HepG2 (cell line): ENCODE results near the gene RNASE13. TPM values are rescaled to one million over a fixed set of nuclear protein-coding genes. Genes with fewer than 3 reads are reported as not detected.

ENCODE experiments used
- HMGA1 ChIP-seq: sonication (generic); formaldehyde crosslinking; conservative IDR thresholded peaks from 2 replicates; pipeline ENCODE4 v1.4.0; 2020; ENCODE audit warnings: missing genetic modification reagents
- HNRNPK ChIP-seq: fragments of 200-400 bp; formaldehyde crosslinking; IDR thresholded peaks from 2 replicates; pipeline ENCODE4 v1.6.1; 2018; ENCODE audit warnings: low read length, low read depth, moderate library complexity, mild to moderate bottlenecking; ENCODE audit not compliant: poor library complexity, severe bottlenecking
- KDM2A ChIP-seq: sonication (generic); formaldehyde crosslinking; IDR thresholded peaks from 2 replicates; pipeline ENCODE4 v1.4.0; 2020; ENCODE audit warnings: low read depth, missing genetic modification reagents, borderline replicate concordance
- MLLT10 ChIP-seq: sonication (generic); formaldehyde crosslinking; IDR thresholded peaks from 2 replicates; pipeline ENCODE4 v1.4.0; 2020; ENCODE audit warnings: missing genetic modification reagents
- WIZ ChIP-seq: sonication (generic); formaldehyde crosslinking; IDR thresholded peaks from 2 replicates; pipeline ENCODE4 v1.5.1; 2020; ENCODE audit warnings: mild to moderate bottlenecking, missing genetic modification reagents
- polyA plus RNA-seq, 8 experiments: library from polyadenylated mRNA; depleted of rRNA in 3 of 8; stranded (reverse) in 7 of 8; unstranded in 1 of 8; fragments of >200 nt; fragmentation: Illumina TruSeq in 4 of 8; extraction: Trizol in 4 of 8; gene quantifications; 2 replicates each; pipeline versions ENCODE4 v1.2.1 to v1.2.3, GENCODE V29; 2011 to 2016; ENCODE audit warnings: low read depth in 4 of 8, missing spikeins in 1 of 8, mixed read lengths in 1 of 8; ENCODE audit not compliant: insufficient read depth in 1 of 8
- total RNA-seq, 5 experiments: library from RNA; depleted of rRNA; stranded (reverse); fragments of >200 nt; fragmentation: Illumina TruSeq; extraction: Trizol; gene quantifications; 2 replicates each; pipeline ENCODE4 v1.2.3, GENCODE V29; 2016; ENCODE audit warnings: low read depth in 1 of 5
- TF ChIP-seq, protein P1 (sequence below), 2 experiments: fragments of 450-650 bp in 1 of 2; sonication (generic) in 1 of 2; formaldehyde crosslinking in 1 of 2; IDR thresholded peaks; 2 replicates each; pipeline versions ENCODE4 v1.6.1 to v1.8.0; 2016 to 2022; ENCODE audit warnings: antibody characterized with exemption in 1 of 2, mild to moderate bottlenecking in 1 of 2, missing genetic modification reagents in 1 of 2
- TF ChIP-seq, protein P2 (sequence below): sonication (generic); formaldehyde crosslinking; IDR thresholded peaks from 2 replicates; pipeline ENCODE4 v1.4.0; 2020; ENCODE audit warnings: mild to moderate bottlenecking, missing genetic modification reagents

The RNASE13 gene
- total and polyA plus RNA-seq, 2 of the 13 experiments (the other 11 are each of a cell fraction or from before 2014, with no cell fraction given): 1.0 TPM; not detected in 1

DNA sequence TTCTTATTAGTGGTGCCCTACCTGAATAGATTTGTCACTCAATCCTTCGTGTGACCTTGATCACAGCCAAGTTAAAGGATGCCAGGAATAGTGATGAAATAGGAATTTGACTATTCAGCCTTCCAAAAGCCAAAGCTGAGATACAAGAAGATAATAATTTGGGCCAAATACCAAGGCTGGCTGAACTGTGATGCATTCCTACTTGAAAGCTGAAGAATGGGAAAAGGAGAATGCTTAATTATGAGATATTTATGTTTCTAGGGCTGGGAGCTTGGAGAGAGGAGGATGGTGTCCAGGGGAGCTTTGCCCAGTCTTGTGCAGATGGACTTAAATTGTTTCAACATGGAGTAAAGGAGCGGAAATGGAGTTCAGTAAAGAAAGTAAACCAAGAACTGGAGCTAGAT, 12.8 kb upstream of the RNASE13 start (continued):
- TF ChIP-seq, protein P1, sequence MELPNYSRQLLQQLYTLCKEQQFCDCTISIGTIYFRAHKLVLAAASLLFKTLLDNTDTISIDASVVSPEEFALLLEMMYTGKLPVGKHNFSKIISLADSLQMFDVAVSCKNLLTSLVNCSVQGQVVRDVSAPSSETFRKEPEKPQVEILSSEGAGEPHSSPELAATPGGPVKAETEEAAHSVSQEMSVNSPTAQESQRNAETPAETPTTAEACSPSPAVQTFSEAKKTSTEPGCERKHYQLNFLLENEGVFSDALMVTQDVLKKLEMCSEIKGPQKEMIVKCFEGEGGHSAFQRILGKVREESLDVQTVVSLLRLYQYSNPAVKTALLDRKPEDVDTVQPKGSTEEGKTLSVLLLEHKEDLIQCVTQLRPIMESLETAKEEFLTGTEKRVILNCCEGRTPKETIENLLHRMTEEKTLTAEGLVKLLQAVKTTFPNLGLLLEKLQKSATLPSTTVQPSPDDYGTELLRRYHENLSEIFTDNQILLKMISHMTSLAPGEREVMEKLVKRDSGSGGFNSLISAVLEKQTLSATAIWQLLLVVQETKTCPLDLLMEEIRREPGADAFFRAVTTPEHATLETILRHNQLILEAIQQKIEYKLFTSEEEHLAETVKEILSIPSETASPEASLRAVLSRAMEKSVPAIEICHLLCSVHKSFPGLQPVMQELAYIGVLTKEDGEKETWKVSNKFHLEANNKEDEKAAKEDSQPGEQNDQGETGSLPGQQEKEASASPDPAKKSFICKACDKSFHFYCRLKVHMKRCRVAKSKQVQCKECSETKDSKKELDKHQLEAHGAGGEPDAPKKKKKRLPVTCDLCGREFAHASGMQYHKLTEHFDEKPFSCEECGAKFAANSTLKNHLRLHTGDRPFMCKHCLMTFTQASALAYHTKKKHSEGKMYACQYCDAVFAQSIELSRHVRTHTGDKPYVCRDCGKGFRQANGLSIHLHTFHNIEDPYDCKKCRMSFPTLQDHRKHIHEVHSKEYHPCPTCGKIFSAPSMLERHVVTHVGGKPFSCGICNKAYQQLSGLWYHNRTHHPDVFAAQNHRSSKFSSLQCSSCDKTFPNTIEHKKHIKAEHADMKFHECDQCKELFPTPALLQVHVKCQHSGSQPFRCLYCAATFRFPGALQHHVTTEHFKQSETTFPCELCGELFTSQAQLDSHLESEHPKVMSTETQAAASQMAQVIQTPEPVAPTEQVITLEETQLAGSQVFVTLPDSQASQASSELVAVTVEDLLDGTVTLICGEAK (IDR thresholded peaks at IDR 0.05): no peak
- TF ChIP-seq, protein P1 (CRISPR knock-in tag; IDR thresholded peaks at IDR 0.05): no peak
- TF ChIP-seq MLLT10 (CRISPR knock-in tag) (no peak), KDM2A (CRISPR knock-in tag) (no peak), WIZ (CRISPR knock-in tag) (no peak), HMGA1 (CRISPR knock-in tag) (no peak), HNRNPK (no peak)
- TF ChIP-seq, protein P2, sequence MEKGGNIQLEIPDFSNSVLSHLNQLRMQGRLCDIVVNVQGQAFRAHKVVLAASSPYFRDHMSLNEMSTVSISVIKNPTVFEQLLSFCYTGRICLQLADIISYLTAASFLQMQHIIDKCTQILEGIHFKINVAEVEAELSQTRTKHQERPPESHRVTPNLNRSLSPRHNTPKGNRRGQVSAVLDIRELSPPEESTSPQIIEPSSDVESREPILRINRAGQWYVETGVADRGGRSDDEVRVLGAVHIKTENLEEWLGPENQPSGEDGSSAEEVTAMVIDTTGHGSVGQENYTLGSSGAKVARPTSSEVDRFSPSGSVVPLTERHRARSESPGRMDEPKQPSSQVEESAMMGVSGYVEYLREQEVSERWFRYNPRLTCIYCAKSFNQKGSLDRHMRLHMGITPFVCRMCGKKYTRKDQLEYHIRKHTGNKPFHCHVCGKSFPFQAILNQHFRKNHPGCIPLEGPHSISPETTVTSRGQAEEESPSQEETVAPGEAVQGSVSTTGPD (CRISPR knock-in tag): no peak
